Fibroblast of the conjunctiva (primary cell): ENCODE data around the gene SF1.

Source experiments
- DNase-seq: peaks from one replicate; pipeline ENCODE4 v3.0.0-alpha.2; 2010; ENCODE audit warnings: low read depth

Gene SF1

GRCh38 chr11:64723117-64723906 is 55.0 kb downstream of the SF1 start, which contains the start of gene NRXN2:
NRXN2 (minus strand) TSS chr11:64723197; CDS start chr11:64713699, 9,498 bp downstream.
- DNase-seq = peak; percentile 57

GRCh38 chr11:64722141-64723065 is 55.9 kb downstream of the SF1 start:
- DNase-seq = no peak

- no peak for DNase-seq
Observed at GRCh38 chr11:64721359-64721699, 57.0 kb downstream of the SF1 start.

GRCh38 chr11:64720640-64721358 is 57.5 kb downstream of the SF1 start:
- DNase-seq = no peak

GRCh38 chr11:64720167-64720566 is 58.2 kb downstream of the SF1 start:
- no peak for DNase-seq

GRCh38 chr11:64719406-64719805 is 58.9 kb downstream of the SF1 start:
- DNase-seq = no peak

- DNase-seq = no peak
Observed at GRCh38 chr11:64718780-64719124, 59.6 kb downstream of the SF1 start.

GRCh38 chr11:64718084-64718779 is 60.1 kb downstream of the SF1 start:
- DNase-seq = no peak

- DNase-seq = no peak
Observed at GRCh38 chr11:64717268-64717578, 61.1 kb downstream of the SF1 start.

- DNase-seq = no peak
Observed at GRCh38 chr11:64716473-64717267, 61.7 kb downstream of the SF1 start.

GRCh38 chr11:64715756-64716472 is 62.4 kb downstream of the SF1 start:
- DNase-seq = no peak

GRCh38 chr11:64715110-64715509 is 63.2 kb downstream of the SF1 start:
- DNase-seq = no peak

- no peak for DNase-seq
Observed at GRCh38 chr11:64714666-64715065, 63.7 kb downstream of the SF1 start.
